K562 (cell line): ENCODE results near the gene CXCL17. TPM values are rescaled to one million over a fixed set of nuclear protein-coding genes. Genes with fewer than 3 reads are reported as not detected.

ENCODE experiments used
- ARNT ChIP-seq, 2 experiments: fragments of 450-650 bp; IDR thresholded peaks; 2 replicates each; pipeline ENCODE4 v1.6.1; 2016; ENCODE audit warnings: mild to moderate bottlenecking in 1 of 2
- CREB1 ChIP-seq, 2 experiments: sonication (generic) in 1 of 2; formaldehyde crosslinking in 1 of 2; IDR thresholded peaks; 2 replicates each; pipeline versions ENCODE4 v1.6.1 to v1.8.0; 2012 to 2022; ENCODE audit warnings: inconsistent platforms in 1 of 2, mild to moderate bottlenecking in 1 of 2, missing genetic modification reagents in 1 of 2, moderate library complexity in 1 of 2
- EGR1 ChIP-seq: fragments of 450-650 bp; conservative IDR thresholded peaks from 2 replicates; pipeline ENCODE4 v1.6.1; 2017; ENCODE audit warnings: mild to moderate bottlenecking
- HDAC6 ChIP-seq: IDR thresholded peaks from 2 replicates; pipeline ENCODE4 v1.6.1; 2012; ENCODE audit warnings: low read depth, mild to moderate bottlenecking, control low read depth, inconsistent platforms, low read length, moderate library complexity
- L3MBTL2 ChIP-seq: fragments of 450-650 bp; IDR thresholded peaks from 2 replicates; pipeline ENCODE4 v1.6.1; 2016; ENCODE audit warnings: mild to moderate bottlenecking, moderate library complexity
- NFRKB ChIP-seq: fragments of 450-650 bp; IDR thresholded peaks from 2 replicates; pipeline ENCODE4 v1.6.1; 2016; ENCODE audit warnings: low read depth
- RBM25 ChIP-seq: fragments of 200-400 bp; formaldehyde crosslinking; IDR thresholded peaks from 2 replicates; pipeline ENCODE4 v1.6.1; 2018; ENCODE audit warnings: low read length, low read depth, moderate library complexity; ENCODE audit not compliant: severe bottlenecking
- RHOXF2B ChIP-seq: fragments of 250-450 bp; sonication (Bioruptor Pico); conservative IDR thresholded peaks from 2 replicates; pipeline ENCODE4 v1.5.1; 2021
- RNF2 ChIP-seq: sonication (generic); IDR thresholded peaks from 2 replicates; pipeline ENCODE4 v1.6.1; 2016
- SETDB1 ChIP-seq: IDR thresholded peaks from one replicate; pipeline ENCODE4 v1.6.1; 2012; ENCODE audit warnings: low read length, control low read depth, inconsistent platforms
- SMARCC2 ChIP-seq: fragments of 450-650 bp; IDR thresholded peaks from 2 replicates; pipeline ENCODE4 v1.6.1; 2017; ENCODE audit warnings: antibody characterized with exemption, moderate library complexity, mild to moderate bottlenecking, low read depth
- SPI1 ChIP-seq: IDR thresholded peaks from 2 replicates; pipeline ENCODE4 v1.6.1; 2011; ENCODE audit warnings: low read depth, low read length, control low read depth, borderline replicate concordance
- TARDBP ChIP-seq: fragments of 450-650 bp; IDR thresholded peaks from 2 replicates; pipeline ENCODE4 v1.6.1; 2016
- TCF7 ChIP-seq: sonication (generic); IDR thresholded peaks from 2 replicates; pipeline ENCODE4 v1.6.1; 2016; ENCODE audit warnings: antibody characterized with exemption, borderline replicate concordance
- ZNF165 ChIP-seq: fragments of 250-450 bp; sonication (Bioruptor Pico); IDR thresholded peaks from 2 replicates; pipeline ENCODE4 v1.4.0; 2020; ENCODE audit warnings: borderline replicate concordance
- ZNF274 ChIP-seq: IDR thresholded peaks from 2 replicates; pipeline ENCODE4 v1.6.1; 2011; ENCODE audit warnings: low read depth, mild to moderate bottlenecking, low read length, moderate library complexity, borderline replicate concordance
- ZNF707 ChIP-seq: fragments of 250-450 bp; sonication (Bioruptor Pico); conservative IDR thresholded peaks from 2 replicates; pipeline ENCODE4 v1.8.0; 2022; ENCODE audit warnings: inconsistent platforms, mild to moderate bottlenecking, moderate library complexity
- polyA plus RNA-seq, 8 experiments: library from polyadenylated mRNA; depleted of rRNA in 4 of 8; stranded (reverse) in 5 of 8; unstranded in 3 of 8; fragments of >200 nt; fragmentation: Nextera tagmentation in 2 of 8; fragmentation: Illumina TruSeq in 1 of 8; extraction: Ambion mirVana in 2 of 8; extraction: Trizol in 1 of 8; gene quantifications; 2 replicates each; pipeline versions ENCODE4 v1.2.1 to v1.2.3, GENCODE V29; 2011 to 2014; ENCODE audit warnings: inconsistent platforms in 1 of 8, missing spikeins in 1 of 8
- total RNA-seq, 7 experiments: library from RNA; depleted of rRNA in 6 of 7; stranded (reverse); fragments of >200 nt in 6 of 7; fragmentation: Illumina TruSeq in 2 of 7; extraction: Trizol in 2 of 7; gene quantifications; 2 replicates each; pipeline versions ENCODE4 v1.2.1 to v1.2.3, GENCODE V29; 2011 to 2021; ENCODE audit warnings: low replicate concordance in 1 of 7
- TF ChIP-seq, protein P1 (sequence below): fragments of 450-650 bp; IDR thresholded peaks from 2 replicates; pipeline ENCODE4 v1.6.1; 2016
- TF ChIP-seq, protein P2 (sequence below), 2 experiments: IDR thresholded peaks; 2 replicates each; pipeline ENCODE4 v1.6.1; 2011; ENCODE audit warnings: borderline replicate concordance in 1 of 2, control low read depth in 1 of 2, low read depth in 1 of 2, low read length in 1 of 2, mild to moderate bottlenecking in 1 of 2, mixed read lengths in 1 of 2, moderate library complexity in 1 of 2; ENCODE audit not compliant: insufficient read depth in 1 of 2, insufficient read length in 1 of 2, poor library complexity in 1 of 2, severe bottlenecking in 1 of 2; ENCODE audit errors: extremely low read depth in 1 of 2
- TF ChIP-seq, protein P3 (sequence below), 2 experiments: fragments of 150-350 bp in 1 of 2; IDR thresholded peaks; 2 replicates each; pipeline ENCODE4 v1.6.1; 2012 to 2016; ENCODE audit warnings: low read depth in 2 of 2, low read length in 2 of 2, mild to moderate bottlenecking in 1 of 2, moderate library complexity in 1 of 2

CXCL17 gene
- total and polyA plus RNA-seq, 9 of the 15 experiments (the other 6 are each of a cell fraction or from before 2014, with no cell fraction given): 0.10 to 0.15 TPM; not detected in 7

DNA sequence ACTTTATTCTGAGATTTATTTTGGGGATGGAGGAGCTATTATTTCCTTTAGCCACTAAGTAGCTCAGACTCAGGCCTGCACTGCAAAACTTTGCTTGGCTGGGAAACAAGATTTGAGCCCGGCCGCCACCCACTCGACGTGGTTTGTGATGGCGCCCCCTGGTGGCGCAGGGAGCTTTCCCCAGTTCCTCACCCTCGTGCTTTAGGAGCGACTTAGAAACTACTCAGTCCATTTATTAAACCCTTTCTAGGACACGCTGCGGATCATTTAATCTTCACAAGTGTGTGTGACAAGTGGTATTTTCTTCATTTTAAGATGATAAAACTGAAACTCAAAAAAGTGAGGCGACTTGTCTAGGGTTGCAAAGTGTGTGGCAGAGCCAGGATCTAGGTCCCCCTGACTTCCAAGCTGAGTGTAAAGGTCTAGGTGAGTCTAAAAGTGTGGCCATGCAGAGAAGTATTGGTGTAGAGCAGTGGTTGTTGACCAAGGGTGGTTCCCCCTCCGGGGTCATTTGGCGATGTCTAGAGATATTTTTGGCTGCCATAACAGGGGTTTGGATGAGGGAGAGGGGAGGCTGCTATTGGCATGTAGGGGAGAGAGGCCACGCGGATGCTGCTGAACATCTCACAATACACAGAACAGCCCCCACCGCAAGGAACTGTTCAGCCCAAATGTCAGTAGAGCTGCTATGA lies 2.2 kb downstream of the CXCL17 start (continued):
- TF ChIP-seq, protein P1, sequence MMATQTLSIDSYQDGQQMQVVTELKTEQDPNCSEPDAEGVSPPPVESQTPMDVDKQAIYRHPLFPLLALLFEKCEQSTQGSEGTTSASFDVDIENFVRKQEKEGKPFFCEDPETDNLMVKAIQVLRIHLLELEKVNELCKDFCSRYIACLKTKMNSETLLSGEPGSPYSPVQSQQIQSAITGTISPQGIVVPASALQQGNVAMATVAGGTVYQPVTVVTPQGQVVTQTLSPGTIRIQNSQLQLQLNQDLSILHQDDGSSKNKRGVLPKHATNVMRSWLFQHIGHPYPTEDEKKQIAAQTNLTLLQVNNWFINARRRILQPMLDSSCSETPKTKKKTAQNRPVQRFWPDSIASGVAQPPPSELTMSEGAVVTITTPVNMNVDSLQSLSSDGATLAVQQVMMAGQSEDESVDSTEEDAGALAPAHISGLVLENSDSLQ: no peak
- TF ChIP-seq ARNT (IDR thresholded peaks at IDR 0.05) (no peak), SETDB1 (no peak), NFRKB (no peak), ZNF707 (CRISPR knock-in tag) (no peak), TARDBP (no peak), TCF7 (no peak), ZNF274 (no peak), HDAC6 (no peak), L3MBTL2 (peak; percentile 62; the same call in 1 of the 2 replicates), ZNF165 (CRISPR knock-in tag) (no peak), RNF2 (no peak), SPI1 (peak; percentile 64; the same call in 1 of the 2 replicates), RHOXF2B (CRISPR knock-in tag) (no peak), EGR1 (peak; percentile 43), SMARCC2 (0 out of 2 replicates have a peak, but pooled peaks have one; percentile 35), RBM25 (no peak), CREB1 (IDR thresholded peaks at IDR 0.05) (no peak), CREB1 (CRISPR knock-in tag; IDR thresholded peaks at IDR 0.05) (no peak)
- TF ChIP-seq, protein P2, sequence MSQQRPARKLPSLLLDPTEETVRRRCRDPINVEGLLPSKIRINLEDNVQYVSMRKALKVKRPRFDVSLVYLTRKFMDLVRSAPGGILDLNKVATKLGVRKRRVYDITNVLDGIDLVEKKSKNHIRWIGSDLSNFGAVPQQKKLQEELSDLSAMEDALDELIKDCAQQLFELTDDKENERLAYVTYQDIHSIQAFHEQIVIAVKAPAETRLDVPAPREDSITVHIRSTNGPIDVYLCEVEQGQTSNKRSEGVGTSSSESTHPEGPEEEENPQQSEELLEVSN (IDR thresholded peaks at IDR 0.05; ENCODE audit: borderline replicate concordance in 1 of 2, extremely low read depth in 1 of 2, insufficient read depth in 1 of 2, insufficient read length in 1 of 2, low read depth in 1 of 2, low read length in 1 of 2, poor library complexity in 1 of 2, severe bottlenecking in 1 of 2): peak in 1 of 2 experiments; percentile 40
- TF ChIP-seq, protein P3, sequence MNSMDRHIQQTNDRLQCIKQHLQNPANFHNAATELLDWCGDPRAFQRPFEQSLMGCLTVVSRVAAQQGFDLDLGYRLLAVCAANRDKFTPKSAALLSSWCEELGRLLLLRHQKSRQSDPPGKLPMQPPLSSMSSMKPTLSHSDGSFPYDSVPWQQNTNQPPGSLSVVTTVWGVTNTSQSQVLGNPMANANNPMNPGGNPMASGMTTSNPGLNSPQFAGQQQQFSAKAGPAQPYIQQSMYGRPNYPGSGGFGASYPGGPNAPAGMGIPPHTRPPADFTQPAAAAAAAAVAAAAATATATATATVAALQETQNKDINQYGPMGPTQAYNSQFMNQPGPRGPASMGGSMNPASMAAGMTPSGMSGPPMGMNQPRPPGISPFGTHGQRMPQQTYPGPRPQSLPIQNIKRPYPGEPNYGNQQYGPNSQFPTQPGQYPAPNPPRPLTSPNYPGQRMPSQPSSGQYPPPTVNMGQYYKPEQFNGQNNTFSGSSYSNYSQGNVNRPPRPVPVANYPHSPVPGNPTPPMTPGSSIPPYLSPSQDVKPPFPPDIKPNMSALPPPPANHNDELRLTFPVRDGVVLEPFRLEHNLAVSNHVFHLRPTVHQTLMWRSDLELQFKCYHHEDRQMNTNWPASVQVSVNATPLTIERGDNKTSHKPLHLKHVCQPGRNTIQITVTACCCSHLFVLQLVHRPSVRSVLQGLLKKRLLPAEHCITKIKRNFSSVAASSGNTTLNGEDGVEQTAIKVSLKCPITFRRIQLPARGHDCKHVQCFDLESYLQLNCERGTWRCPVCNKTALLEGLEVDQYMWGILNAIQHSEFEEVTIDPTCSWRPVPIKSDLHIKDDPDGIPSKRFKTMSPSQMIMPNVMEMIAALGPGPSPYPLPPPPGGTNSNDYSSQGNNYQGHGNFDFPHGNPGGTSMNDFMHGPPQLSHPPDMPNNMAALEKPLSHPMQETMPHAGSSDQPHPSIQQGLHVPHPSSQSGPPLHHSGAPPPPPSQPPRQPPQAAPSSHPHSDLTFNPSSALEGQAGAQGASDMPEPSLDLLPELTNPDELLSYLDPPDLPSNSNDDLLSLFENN (IDR thresholded peaks at IDR 0.05; ENCODE audit: low read depth in 2 of 2, low read length in 2 of 2): no peak
